K562 (cell line): ENCODE results near the gene EFHB. TPM values are rescaled to one million over a fixed set of nuclear protein-coding genes. Genes with fewer than 3 reads are reported as not detected.
A peak's percentile ranks its signal among the peaks of the same experiment; 100 is the strongest.

ENCODE experiments used
- AFF1 ChIP-seq, 2 experiments: fragments of 450-650 bp; IDR thresholded peaks; 2 replicates each; pipeline ENCODE4 v1.6.1; 2018; ENCODE audit warnings: mild to moderate bottlenecking in 2 of 2, low read depth in 1 of 2; ENCODE audit not compliant: partially characterized antibody in 2 of 2
- CBX8 ChIP-seq: fragments of 200-600 bp; sonication (generic); IDR thresholded peaks from 2 replicates; pipeline ENCODE4 v1.6.1; 2012; ENCODE audit warnings: borderline replicate concordance, mixed run types, low read depth, mild to moderate bottlenecking, moderate library complexity, mixed read lengths, low read length, control low read depth, inconsistent platforms; ENCODE audit not compliant: poor library complexity, severe bottlenecking; ENCODE audit errors: extremely low read depth
- CEBPB ChIP-seq: fragments of 450-650 bp; IDR thresholded peaks from 2 replicates; pipeline ENCODE4 v1.6.1; 2016; ENCODE audit warnings: missing genetic modification characterization, missing compliant biosample characterization
- CHD7 ChIP-seq: fragments of 200-600 bp; sonication (generic); IDR thresholded peaks from one replicate; pipeline ENCODE4 v1.6.1; 2012; ENCODE audit warnings: mild to moderate bottlenecking, low read depth, low read length, inconsistent platforms
- CTBP1 ChIP-seq: fragments of 450-650 bp; IDR thresholded peaks from 2 replicates; pipeline ENCODE4 v1.6.1; 2016; ENCODE audit warnings: borderline replicate concordance
- GABPB2 ChIP-seq: fragments of 250-450 bp; sonication (Bioruptor Pico); conservative IDR thresholded peaks from 2 replicates; pipeline ENCODE4 v1.5.1; 2021; ENCODE audit warnings: mild to moderate bottlenecking
- ILF3 ChIP-seq: fragments of 450-650 bp; IDR thresholded peaks from 2 replicates; pipeline ENCODE4 v1.6.1; 2018; ENCODE audit warnings: antibody characterized with exemption, mild to moderate bottlenecking, moderate library complexity, borderline replicate concordance
- KLF16 ChIP-seq: IDR thresholded peaks from 2 replicates; pipeline ENCODE4 v1.6.1; 2016; ENCODE audit warnings: antibody characterized with exemption
- SMAD1 ChIP-seq: fragments of 150-350 bp; IDR thresholded peaks from 2 replicates; pipeline ENCODE4 v1.6.1; 2014; ENCODE audit warnings: low read length, low read depth; ENCODE audit not compliant: partially characterized antibody
- ZNF512 ChIP-seq: IDR thresholded peaks from 2 replicates; pipeline ENCODE4 v1.6.1; 2016; ENCODE audit warnings: missing genetic modification characterization, missing compliant biosample characterization
- polyA plus RNA-seq, 8 experiments: library from polyadenylated mRNA; depleted of rRNA in 4 of 8; stranded (reverse) in 5 of 8; unstranded in 3 of 8; fragments of >200 nt; fragmentation: Nextera tagmentation in 2 of 8; fragmentation: Illumina TruSeq in 1 of 8; extraction: Ambion mirVana in 2 of 8; extraction: Trizol in 1 of 8; gene quantifications; 2 replicates each; pipeline versions ENCODE4 v1.2.1 to v1.2.3, GENCODE V29; 2011 to 2014; ENCODE audit warnings: inconsistent platforms in 1 of 8, missing spikeins in 1 of 8
- total RNA-seq, 7 experiments: library from RNA; depleted of rRNA in 6 of 7; stranded (reverse); fragments of >200 nt in 6 of 7; fragmentation: Illumina TruSeq in 2 of 7; extraction: Trizol in 2 of 7; gene quantifications; 2 replicates each; pipeline versions ENCODE4 v1.2.1 to v1.2.3, GENCODE V29; 2011 to 2021; ENCODE audit warnings: low replicate concordance in 1 of 7

EFHB gene
- total and polyA plus RNA-seq, 9 of the 15 experiments (the other 6 are each of a cell fraction or from before 2014, with no cell fraction given) = 1.5 to 4.0 (median 1.8) TPM

GRCh38 chr3:19932422-19932821 lies 1.6 kb downstream of the EFHB start (continued):
- TF ChIP-seq SMAD1 (no peak), CBX8 (no peak), CHD7 (no peak), GABPB2 (CRISPR knock-in tag) (no peak), CTBP1 (no peak), ZNF512 (tag) (0 out of 2 replicates have a peak, but pooled peaks have one; percentile 12), ILF3 (no peak), KLF16 (no peak), AFF1 (IDR thresholded peaks at IDR 0.05; ENCODE audit: low read depth in 1 of 2, partially characterized antibody in 2 of 2) (no peak), CEBPB (tag) (peak; percentile 97)
